NAMALWA (cell line): ENCODE results near the gene NOX3.

ENCODE experiments used
- DNase-seq: peaks from one replicate; pipeline ENCODE4 v3.0.0-alpha.2; 2015; ENCODE audit warnings: low spot score

NOX3 gene

DNA sequence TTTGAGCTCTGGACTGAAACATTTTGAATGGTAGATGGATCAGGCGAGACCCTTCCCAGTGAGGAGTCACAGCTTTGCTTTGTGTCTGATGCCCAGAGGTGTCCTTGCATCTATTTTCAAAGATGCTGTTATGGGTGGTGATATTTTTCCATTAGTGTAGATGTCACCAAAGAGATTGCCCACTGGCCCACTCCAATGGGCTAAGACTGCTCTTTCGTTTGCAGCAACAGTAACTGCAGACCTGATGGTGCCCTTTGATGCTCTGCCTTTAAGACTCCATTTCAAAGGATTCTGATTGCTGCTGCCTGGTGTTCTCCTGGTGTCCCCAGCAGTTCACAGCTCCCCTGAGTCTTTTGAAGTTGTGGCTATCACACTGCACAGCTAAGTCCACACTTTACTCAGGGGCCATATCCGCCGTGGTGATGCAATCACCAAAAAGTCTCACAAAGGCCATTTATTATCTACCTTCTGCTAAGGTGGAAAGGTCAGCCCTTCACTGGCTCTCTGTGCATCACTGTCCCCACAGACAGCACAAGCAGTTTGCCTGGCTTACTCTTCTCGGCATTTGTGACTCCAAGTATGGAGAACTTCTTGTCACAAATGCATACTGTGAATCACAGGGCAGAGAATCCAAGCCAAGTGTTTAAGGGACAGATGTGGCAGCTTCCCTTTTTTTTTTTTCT lies 56.4 kb downstream of the NOX3 start:
- DNase-seq: no peak

DNA sequence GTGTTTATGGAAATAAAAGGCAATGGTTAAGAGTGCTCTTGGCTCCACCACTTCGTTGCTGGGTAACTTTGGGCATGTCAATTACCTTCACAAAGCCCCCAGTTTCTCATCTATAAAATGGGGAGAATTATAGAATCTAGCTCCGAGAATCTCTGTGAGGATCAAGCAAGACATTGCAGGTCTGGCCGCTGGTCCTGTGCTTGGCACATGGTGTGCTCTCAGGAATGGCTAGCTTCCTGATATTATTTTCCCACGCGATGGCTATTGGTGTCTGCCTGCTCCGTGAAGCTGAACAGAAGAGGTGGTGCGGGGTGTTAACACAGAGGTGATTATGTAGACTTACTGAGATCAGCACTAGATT lies 57.0 kb downstream of the NOX3 start:
- DNase-seq: no peak

DNA sequence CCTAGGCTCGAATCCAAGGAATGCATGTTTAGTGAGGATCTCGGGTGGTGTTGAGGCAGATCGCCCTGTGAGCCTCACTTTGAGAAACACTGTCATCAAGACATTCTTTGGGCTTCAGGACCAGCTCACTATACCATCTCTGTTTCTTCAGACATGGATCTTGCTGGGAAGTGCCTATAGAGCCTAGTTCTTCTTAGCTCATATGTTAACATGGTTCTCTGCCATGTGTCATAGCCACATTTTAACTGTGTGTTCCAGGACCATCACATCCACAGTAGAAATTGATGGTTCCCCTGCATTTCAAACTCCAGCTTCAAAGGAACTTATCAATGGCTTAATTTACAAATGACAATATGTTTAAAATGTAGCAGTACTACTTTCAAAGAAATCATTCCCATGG lies 57.4 kb downstream of the NOX3 start:
- no peak for DNase-seq

DNA sequence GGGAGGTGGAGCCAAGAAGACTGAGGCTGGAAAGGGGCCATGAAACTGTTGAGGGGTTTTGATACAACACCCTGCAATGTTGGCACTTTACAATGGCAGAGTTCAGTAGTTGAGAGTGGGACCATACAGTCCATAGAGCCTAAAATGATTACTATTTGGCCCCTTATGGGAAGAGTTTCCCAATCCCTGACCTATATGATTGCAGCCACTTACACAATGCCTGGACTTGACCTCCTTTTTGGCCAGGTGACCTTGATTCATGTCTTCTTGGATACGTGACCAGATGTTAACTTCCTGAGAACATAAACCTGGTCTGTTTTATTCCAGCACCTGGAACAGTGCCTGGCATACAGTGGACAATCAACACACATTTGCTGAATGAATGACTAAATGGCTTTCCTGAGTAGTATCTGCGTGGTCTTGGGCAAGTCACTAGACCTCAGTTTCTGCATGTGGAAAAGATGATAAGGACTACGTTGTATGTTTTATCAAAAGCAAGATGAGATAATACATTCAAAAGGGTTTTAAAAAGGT lies 58.4 kb downstream of the NOX3 start:
- DNase-seq: no peak

DNA sequence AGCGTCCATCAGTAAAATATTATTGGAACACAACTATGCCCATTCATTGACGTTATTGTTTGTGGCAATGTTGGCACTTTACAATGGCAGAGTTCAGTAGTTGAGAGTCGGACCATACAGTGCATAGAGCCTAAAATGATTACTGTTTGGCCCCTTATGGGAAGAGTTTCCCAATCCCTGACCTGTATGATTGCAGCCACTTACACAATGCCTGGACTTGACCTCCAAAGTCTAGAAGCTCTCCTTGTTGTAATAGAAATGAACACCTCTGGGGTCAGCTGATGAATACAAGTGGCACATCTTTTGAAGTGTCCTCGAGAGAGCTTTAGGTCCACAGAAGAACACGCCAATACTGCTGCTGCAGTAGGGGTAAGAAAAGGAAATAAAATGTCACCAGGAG lies 59.0 kb downstream of the NOX3 start:
- no peak for DNase-seq

DNA sequence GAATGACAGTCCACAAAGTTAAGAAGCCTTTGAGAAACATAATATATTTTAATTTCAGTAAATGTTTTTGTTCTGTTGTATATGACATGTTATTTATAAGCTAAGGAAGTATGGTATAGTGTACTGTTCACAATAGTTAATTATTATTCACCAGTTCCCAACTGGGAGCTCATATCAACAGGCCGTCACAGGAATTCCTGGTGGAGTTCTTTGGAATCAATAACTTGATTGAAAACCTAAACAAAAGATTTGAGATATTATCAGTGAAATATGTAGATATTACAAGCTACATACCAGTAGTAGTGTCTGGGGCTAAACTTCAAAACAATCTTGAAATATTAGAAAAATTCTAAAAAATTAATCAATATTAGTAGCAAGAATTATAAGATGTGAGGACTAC lies 60.3 kb downstream of the NOX3 start:
- no peak for DNase-seq

DNA sequence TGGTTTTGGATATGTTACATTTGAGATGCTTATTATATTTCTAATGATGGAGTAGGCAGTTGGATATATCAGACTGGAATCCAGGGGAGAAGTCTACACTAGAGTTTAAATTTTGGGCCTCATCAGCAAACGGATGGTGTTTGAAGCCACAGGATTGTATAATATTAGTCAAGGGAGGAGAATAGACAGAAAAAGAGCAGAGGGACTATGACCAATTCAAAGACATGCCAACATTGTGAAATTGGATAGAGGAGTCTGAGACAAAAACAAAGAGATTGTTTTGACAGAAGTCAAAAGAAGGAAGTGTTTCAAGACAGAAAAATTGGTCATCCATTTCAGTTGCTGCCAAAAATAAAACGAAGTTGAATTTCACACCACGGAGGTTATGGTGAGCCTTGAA lies 66.5 kb downstream of the NOX3 start:
- DNase-seq: peak; percentile 5

DNA sequence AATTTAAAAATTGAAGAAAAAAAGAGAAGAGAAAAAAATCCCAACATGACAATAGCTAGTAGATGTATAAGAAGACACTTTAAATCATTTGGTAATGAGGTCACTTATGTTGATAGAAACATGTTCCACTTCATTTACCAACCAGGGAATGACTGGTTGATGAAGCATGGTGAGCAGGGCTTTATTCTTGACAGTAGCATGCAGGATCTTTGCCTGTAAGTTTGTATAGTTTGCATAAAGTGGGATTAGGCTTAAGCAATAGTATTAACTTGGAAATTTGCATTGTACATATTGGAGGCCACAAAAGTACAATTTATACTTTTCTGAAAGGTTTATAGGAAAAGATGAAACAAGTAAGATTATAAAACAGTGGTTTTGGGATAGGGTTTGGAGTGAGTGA lies 67.0 kb downstream of the NOX3 start:
- no peak for DNase-seq

DNA sequence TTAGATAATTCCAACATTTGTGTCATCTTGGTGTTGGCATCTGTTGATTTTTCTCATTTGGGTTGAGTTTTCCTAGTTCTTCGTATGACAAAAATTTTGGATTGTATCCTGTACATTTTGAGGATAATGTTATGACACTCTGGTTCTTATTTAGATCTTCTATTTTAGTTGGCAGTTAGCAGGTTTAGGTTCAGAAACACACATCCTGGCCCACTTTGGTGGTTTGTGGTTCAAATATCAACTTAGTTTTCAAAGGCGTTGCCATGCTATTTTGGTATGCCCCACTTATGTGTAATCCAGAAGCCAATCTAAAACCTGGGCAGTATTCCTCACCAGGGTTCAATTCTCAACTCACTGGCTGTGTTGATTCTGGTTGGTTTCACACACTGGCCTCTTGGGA lies 68.2 kb downstream of the NOX3 start:
- DNase-seq: no peak

DNA sequence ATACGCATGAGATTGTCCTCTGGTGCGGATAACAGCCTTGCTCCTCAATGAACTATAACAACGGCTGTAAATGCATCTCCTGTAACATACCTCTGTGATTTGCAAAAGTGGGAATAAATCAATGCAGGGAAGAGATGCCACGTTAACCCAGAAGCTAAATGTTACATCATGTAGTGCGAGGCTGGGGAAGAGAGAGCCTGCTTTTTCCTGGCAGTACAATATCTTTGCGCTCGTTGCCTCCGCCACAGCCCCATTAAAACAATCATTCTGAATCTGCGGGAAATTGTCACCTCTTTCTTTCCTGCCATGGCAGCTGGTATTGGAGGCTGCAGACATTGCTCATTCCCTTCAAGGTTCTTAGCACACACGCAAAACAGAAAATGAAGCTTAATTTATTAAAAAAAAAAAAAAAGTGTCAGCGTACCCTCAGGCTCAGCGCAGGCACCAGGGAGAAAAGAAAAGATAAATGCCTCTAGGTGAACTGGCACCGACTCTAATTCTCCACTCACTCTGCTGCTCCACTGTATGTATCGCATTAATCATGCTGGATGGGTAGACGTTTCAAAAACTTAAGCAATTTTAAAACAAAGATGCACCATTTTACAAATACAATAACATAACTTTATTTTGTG lies 71.2 kb downstream of the NOX3 start:
- no peak for DNase-seq

DNA sequence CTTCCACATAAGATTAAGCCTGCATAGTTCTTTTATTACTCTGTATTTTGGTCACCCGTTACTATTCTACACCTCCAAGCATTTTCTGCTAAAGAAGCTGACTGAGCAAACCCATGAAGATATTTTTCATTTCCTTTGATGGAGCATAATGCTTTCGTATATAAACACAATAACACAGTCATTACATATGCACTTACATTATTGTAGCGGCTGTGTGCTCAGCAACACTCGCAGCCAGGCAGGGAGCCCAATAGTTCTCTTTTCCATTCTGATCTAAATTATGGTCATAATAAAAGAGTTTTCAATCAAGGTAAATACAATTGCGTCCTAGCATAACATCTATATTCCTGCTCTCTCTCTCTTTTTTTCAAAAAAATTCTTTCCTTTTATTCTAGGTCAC lies 71.7 kb downstream of the NOX3 start:
- no peak for DNase-seq

DNA sequence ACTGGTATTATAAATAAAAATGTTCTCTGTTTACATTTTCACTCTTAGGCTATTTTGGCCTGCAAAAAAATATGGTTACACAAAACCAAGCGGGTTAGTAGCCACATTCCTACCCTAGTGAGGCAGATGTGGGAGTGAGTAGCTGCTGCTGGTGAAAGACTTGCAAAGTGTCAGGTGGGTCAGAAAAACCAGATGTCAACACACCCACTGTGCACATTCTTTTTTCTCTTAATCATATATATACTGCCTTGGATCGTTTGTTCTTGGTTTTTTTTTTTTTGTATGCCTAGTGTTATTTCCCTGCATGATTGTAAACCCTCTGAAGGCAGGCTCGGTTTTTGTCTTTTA lies 73.3 kb downstream of the NOX3 start:
- DNase-seq: no peak

DNA sequence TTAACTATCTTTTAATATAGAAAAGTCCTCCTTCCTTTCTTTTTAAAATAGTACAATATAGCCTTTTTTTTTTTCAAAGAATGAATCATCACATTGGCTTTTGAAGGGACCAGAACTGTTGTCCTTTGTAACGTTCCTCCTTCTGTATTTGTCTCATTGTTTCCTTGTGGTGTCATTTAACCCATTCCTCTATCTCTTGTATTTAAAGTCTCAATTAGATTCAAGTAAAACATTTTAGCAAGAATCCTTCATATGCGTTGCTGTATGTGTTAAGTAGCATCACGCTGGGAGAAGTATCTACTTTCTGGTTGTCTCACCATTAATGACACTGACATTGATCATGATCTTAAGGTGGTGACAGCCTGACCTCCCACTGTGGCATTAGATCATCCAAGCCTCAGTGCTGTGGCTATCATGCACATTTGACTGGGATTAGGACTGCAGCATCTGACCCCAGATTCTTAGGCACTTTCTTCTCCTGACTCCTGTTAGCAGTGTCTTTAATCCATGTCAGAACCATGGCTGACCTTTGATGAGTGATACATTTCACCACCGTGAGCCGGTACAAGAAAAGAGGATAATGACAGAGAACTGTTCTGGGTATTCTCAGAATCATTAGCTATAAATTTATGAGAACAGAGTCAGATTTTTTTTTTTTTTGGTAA lies 73.8 kb downstream of the NOX3 start:
- DNase-seq: no peak

DNA sequence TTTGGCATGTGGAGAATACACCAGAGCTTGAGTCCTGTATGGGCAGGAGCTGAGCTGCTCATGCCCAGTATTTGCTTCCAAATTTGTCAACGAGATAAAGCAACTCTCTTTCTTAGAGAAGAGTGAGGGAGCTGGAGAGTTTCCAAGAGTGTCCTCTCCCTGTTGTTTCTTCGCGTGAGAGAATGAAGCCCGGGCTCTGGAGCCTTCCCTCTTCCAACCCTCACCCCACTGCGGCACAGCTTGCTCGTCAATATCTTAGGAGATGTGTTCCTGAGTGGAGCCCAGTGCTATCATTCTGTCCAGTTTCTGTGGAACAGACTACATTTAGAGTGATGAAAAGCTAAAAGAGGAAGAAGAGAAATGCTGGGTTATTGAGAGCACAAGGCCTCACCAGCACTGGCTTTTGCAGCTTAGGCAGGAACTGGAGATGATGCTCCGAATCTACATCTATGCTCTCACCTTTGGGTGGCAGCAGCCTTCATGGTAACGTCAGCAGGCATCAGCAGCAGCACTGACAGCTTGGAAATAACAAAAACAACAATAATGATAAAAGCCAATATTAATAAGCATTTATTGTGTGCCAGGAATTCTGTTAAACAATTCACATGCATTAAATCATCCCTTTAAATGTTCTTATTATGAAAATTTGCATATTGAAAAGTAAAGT lies 74.8 kb downstream of the NOX3 start:
- no peak for DNase-seq

DNA sequence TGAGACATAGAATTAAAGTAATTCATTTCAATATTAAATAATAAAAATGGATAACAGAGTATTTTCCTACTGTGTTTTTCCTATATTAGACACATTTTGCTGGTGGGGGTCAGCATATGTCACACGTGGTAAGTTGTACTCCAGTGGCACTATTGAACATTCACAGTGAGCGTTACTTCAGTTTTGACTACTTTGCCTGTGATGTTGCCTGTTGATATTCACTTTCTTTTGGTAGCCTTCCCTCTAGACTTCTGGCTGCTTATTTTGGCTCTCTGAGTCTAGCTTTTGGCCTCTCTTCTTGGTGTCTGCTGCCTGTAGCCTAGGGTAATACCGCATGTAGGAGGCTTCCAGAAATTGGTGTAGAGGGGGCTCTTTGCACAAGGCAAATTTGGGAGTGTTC lies 76.9 kb downstream of the NOX3 start:
- no peak for DNase-seq

DNA sequence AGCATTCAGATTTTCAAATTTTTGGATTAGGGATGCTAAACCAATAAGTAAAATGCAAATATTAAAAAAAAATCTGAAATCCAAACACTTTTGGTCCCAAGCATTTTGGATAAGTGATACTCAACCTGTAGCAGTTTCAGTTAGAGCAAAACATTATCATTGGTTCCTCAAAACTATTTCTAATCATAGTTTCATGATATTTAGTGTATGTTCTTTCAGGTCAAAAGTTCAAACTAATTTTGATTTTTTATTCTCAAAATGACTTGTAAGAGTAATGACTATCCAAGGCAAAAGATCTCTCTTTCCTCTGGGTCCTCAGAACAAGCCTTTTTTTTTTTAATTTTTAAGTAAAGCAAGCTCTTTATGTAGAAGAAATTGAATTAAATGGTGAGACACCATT lies 77.4 kb downstream of the NOX3 start:
- no peak for DNase-seq

DNA sequence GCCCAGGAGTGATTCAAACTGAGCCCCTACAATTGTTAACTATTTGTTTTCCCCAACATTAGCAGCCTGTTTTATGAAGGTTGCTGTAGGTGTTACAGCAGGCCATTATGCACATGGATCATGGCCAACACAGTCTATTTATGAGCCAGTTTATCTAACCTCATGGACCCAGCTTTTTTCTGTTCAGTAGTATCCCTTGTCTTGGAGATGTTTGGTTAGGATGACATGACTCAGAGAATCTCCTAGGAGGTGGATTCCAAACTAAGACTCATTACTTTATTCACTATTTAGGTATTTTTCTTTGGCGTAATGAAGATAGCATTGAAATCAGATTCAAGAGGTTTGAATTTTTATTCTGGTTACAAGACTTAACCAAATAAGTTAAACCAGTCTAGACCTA lies 78.6 kb downstream of the NOX3 start:
- DNase-seq: no peak

DNA sequence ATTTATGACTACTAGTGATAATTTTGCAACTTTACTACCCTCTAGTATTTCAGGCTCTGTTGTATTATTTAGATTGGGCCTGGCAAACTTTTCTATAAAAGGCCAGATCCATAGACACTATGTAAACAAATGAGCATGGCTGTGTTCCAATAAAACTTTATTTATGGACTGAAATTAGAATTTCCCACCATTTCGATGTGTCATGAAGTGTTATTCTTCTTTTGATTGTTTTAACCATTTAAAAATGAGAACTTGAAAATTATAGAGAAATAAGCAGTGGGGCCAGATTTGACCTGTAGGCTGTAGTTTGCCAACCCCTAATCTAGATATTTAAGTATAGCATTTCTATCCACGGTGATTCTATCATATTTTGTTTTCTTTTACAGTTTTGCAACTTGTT lies 79.8 kb downstream of the NOX3 start:
- DNase-seq: no peak

DNA sequence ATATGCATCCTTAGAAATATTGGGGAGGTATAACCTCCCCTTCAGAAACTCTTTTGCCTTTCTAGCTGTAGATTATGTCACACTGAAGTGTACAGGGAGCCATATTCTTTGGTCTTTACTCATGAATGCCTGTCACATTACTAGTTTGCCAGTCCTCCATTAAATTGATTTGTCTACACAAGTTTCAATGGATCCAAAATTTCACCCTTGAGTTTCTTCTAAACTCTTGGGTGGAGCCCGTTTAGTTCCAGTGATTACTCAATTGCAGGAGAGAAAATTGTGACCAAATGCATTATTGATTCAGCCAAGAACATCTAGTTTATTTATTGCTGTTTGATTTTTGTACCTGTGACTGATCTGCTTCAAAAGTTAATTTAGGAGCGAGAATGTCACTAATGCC lies 81.0 kb downstream of the NOX3 start:
- DNase-seq: no peak

DNA sequence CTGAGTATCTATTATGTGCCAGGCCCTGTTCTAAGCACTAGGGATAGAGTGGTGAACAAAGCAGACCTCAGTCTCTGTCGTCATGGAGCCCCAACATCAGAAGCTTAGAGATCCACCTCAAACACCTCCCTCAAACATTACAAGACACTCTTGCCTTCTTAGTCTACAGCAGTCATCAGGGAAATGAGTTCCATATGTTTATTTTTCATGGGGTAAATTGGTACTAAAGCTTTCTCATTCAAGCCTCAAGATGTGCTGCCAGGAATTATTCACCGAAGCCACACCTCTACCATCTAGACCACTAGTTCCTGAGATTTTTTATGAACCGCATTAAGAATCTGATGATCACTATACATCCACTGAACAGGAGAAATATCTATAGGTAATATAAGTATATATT lies 82.4 kb downstream of the NOX3 start:
- DNase-seq: no peak

DNA sequence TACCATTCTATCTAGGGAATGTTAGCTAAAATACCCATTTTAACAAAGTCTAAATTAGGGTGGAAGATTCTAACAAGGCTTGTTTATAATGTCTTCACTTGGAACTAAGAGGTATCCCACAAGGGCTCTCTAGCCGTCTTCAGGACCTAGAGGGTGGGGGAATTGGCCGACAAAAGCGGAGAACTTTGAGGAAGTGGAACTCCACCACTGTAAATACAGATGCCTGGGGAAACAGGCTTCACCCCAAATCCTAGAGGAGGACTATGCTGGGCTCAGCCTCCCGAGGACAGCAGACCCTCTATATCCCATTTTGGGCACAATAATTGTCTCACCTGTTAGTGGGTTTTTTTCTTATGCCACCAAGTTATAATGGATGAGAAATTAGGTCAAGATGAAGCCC lies 83.4 kb downstream of the NOX3 start:
- DNase-seq: no peak

DNA sequence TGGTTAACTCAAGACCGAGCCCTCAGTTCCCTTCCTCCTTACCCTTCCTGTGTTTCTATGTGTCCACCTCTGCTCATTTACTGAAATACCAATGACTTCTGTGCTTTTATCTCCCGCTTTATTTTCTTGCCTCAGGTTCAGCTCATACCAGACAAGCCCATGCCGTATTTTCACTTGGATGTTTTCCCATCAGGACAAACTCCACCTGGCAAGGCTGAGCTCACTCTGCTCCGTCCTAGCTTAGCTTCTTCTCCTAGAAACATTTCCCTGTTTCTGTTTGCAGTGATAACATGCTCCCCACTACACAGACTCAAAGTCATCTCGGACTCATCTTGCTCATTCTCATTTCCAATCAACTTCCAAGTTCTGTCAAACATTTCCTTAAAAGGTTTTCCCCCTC lies 84.4 kb downstream of the NOX3 start:
- DNase-seq: no peak

DNA sequence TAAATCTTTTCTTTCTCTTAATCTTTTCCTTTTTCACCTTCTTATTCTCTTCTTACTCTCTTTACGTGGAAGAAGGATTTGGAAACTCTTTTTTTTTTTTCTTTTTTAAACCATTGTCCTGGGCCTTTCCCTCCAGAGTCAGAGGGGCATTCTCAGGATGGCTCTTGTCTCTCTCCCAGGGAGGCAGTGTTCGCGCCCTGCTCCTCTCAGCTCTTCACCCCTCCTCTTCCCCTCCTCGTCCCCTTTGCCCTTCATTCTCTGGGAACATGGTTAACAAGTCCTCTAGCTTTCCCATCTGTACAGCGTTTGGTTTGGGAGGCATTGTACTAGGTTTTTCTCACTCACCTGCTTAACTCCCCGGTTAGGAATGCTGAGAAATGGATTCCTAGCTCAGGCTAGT lies 89.3 kb downstream of the NOX3 start:
- DNase-seq: no peak
